Measurements from ENCODE around the gene TOX2. TPM values are rescaled to one million over a fixed set of nuclear protein-coding genes. Genes with fewer than 3 reads are reported as not detected.

The TOX2 gene
- total RNA-seq, 1 experiment from 2014 or later = 1.8 TPM

GRCh38 chr20:43953919-43954592 lies 39.4 kb downstream of the TOX2 start:
- intact Hi-C loops (cut with micrococcal nuclease) = no loop called here
- Histone ChIP-seq H3K9me2 (replicated peaks; ENCODE audit: low read length) (no peaks in the 10 kb centered on the region), H3K36me3 (ENCODE audit: low read depth, low read length) (no peaks in the 10 kb centered on the region), H3K4me2 (ENCODE audit: low read length) (peak overlapping the region; percentile 61; the same call in 1 of the 2 replicates), H3F3A (ENCODE audit: low read length, unreplicated experiment) (peaks cover 5% of the 10 kb centered on the region), H3K4me3 (ENCODE audit: low read length) (no peak overlapping the region), H3K9ac (ENCODE audit: low read length) (no peak overlapping the region), H3K27ac (ENCODE audit: low read length) (no peak overlapping the region), H2AFZ (ENCODE audit: low read length) (no peak overlapping the region), H4K20me1 (ENCODE audit: low read length) (no peaks in the 10 kb centered on the region), H3K4me1 (ENCODE audit: insufficient read depth, low read length) (peaks cover 33% of the 10 kb centered on the region), H3K27me3 (ENCODE audit: low read length) (no peaks in the 10 kb centered on the region), H3K79me2 (ENCODE audit: low read length) (no peaks in the 10 kb centered on the region), H3K9me3 (ENCODE audit: low read length) (no peaks in the 10 kb centered on the region)
- POLR2A ChIA-PET (ENCODE audit: unreplicated experiment) = no interaction called here
- DNase-seq (peak; percentile 21), ATAC-seq (no peak)
- no TSS peak for BruUV-seq (replicated peaks)
- CTCF ChIA-PET = no interaction called here
- TF ChIP-seq CTCF (conservative IDR thresholded peaks at IDR 0.05; ENCODE audit: low read depth, low read length) (no peak), EZH2phosphoT487 (IDR thresholded peaks at IDR 0.05; ENCODE audit: borderline replicate concordance, low read length) (no peak), EZH2 (IDR thresholded peaks at IDR 0.05; ENCODE audit: low read length, unreplicated experiment) (no peak)

- BruUV-seq (replicated peaks) = no TSS peak
- intact Hi-C loops (cut with micrococcal nuclease) = loop anchor here (1.0 kb wide), 4 partner anchors 15 to 126 kb away; no protein-coding TSS in a partner anchor
- H3K27ac ChIP-seq (ENCODE audit: low read length) = peak overlapping the region; percentile 72
- ChIA-PET CTCF (no interaction called here), POLR2A (ENCODE audit: unreplicated experiment) (interaction anchor here (0.6 kb wide), 1 partner anchor 41 kb away, joined by 3 read pairs; no protein-coding TSS in a partner anchor)
- H3K9me2 ChIP-seq (replicated peaks; ENCODE audit: low read length) = no peaks in the 10 kb centered on the region
- no peak for DNase-seq
- peaks cover 5% of the 10 kb centered on the region for H3F3A ChIP-seq (ENCODE audit: low read length, unreplicated experiment)
- peak overlapping the region; percentile 18; the same call in 1 of the 2 replicates for H3K9ac ChIP-seq (ENCODE audit: low read length)
- no peaks in the 10 kb centered on the region for H3K36me3 ChIP-seq (ENCODE audit: low read depth, low read length)
- no peaks in the 10 kb centered on the region for H4K20me1 ChIP-seq (ENCODE audit: low read length)
- H3K4me3 ChIP-seq (ENCODE audit: low read length) = no peak overlapping the region
- no peak for ATAC-seq
- H3K4me2 ChIP-seq (ENCODE audit: low read length) = peak overlapping the region; percentile 61
- H3K4me1 ChIP-seq (ENCODE audit: insufficient read depth, low read length) = peaks cover 33% of the 10 kb centered on the region
- H3K79me2 ChIP-seq (ENCODE audit: low read length) = no peaks in the 10 kb centered on the region
- H3K9me3 ChIP-seq (ENCODE audit: low read length) = no peaks in the 10 kb centered on the region
- no peaks in the 10 kb centered on the region for H3K27me3 ChIP-seq (ENCODE audit: low read length)
- H2AFZ ChIP-seq (ENCODE audit: low read length) = no peak overlapping the region
- TF ChIP-seq EZH2phosphoT487 (IDR thresholded peaks at IDR 0.05; ENCODE audit: borderline replicate concordance, low read length) = no peak
- TF ChIP-seq EZH2 (IDR thresholded peaks at IDR 0.05; ENCODE audit: low read length, unreplicated experiment) = no peak
- TF ChIP-seq CTCF (conservative IDR thresholded peaks at IDR 0.05; ENCODE audit: low read depth, low read length) = no peak
These were observed 40.0 kb downstream of the TOX2 start for GRCh38 chr20:43954704-43955061.

Measured in PC-3 (cell line).